ENCODE measurements around the gene TXNDC17. TPM values are rescaled to one million over a fixed set of nuclear protein-coding genes. Genes with fewer than 3 reads are reported as not detected.
A peak's percentile ranks its signal among the peaks of the same experiment; 100 is the strongest.

The TXNDC17 gene
- total RNA-seq (2021; fragmentation: NEBNext Ultra II Directional; extraction: Animal tissue kit (Norgen Biotek cat#: 25700)) (182 and 192 TPM in 2 replicates), polyA plus RNA-seq (2011; rRNA removed) (410 TPM in 2 replicates), polyA minus RNA-seq (2011; rRNA and poly(A)+ RNA removed) (44.9 and 53.2 TPM in 2 replicates)
- 569 TPM for polyA plus RNA-seq (2011; cell fraction: cytosol; rRNA removed)
- polyA plus RNA-seq (2011; cell fraction: nucleus; rRNA removed) = 184 TPM
- 331 to 495 TPM (median 353 TPM) in 4 replicates for polyA plus RNA-seq (2012, experiment 1 of 2)
- polyA plus RNA-seq (2012, experiment 2 of 2) = 139 TPM
- polyA plus RNA-seq (2013, experiment 1 of 2) = 260 TPM
- polyA plus RNA-seq (2013, experiment 2 of 2) = 290 TPM
- polyA minus RNA-seq (2011; cell fraction: cytosol; rRNA and poly(A)+ RNA removed) = 87.0 TPM
- 34.3 TPM for polyA minus RNA-seq (2011; cell fraction: nucleus; rRNA and poly(A)+ RNA removed)
- long read RNA-seq, experiment 1, transcript TXNDC17-202 (4 exons, 459 nt) = minor isoform, 13 of 210 reads
- long read RNA-seq, experiment 1, transcript TXNDC17-201 (4 exons, 2,219 nt) = major isoform, 169 of 210 reads
- long read RNA-seq, experiment 1, transcript TXNDC17-209 (4 exons, 391 nt) = minor isoform, 5 of 210 reads
- long read RNA-seq, experiment 1, partial matches to known transcripts = 5 of 210 reads
- long read RNA-seq, experiment 1, other reads (novel, unspliced or antisense) = 10 of 210 reads
- long read RNA-seq, experiment 2, transcript TXNDC17-201 (4 exons, 2,219 nt) = major isoform, 5 of 8 reads
- long read RNA-seq, experiment 2, partial matches to known transcripts = 0 of 8 reads
- long read RNA-seq, experiment 2, other reads (novel, unspliced or antisense) = 0 of 8 reads

DNA sequence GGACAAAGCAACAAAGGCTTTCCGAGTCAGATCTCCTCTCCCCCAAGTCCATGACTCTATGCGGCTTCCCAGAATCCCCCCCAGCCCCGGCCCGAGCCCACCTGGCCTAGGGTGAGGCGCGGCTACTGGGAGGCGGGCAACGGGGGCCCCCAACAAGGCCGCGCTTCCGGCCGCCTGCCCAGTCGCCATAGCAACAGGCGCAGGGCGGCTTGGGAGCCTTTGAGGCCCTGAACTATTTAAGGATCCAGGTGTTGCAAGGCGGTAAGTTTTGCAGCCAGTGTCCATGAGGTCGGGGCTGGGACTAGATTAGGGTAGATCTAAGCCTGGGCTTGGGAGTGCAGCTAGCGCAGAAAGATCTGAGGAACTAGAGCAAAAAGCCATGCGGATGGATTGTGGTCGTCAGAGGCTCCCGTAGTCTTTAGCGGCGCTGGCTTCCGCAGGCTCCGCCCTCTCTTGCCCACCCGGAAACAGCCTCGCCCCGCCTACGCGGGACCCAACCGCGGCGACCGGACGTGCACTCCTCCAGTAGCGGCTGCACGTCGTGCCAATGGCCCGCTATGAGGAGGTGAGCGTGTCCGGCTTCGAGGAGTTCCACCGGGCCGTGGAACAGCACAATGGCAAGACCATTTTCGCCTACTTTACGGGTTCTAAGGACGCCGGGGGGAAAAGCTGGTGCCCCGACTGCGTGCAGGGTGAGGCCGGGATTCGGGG, at the start of gene TXNDC17, which contains the start of gene KIAA0753:
Gene TXNDC17 (plus strand): TSS at position 525 of the 711 bp plus-strand sequence. CDS start 23 bp downstream, at position 548.
Gene KIAA0753 (minus strand): TSS at position 176 of the 711 bp plus-strand sequence. CDS start 5,608 bp downstream, outside the sequence.
- H2BK5ac ChIP-seq (ENCODE audit: low read depth, low read length) = peak within 1 kb of the TSS; percentile 100
- H2BK20ac ChIP-seq (ENCODE audit: low read length) = peak within 1 kb of the TSS; percentile 95; the same call in 1 of the 2 replicates
- H3K27me3 ChIP-seq (replicated peaks in 1 of 4; ENCODE audit: control insufficient read depth in 3 of 4, extremely low read depth in 1 of 4, insufficient read depth in 3 of 4, low read length in 3 of 4) = no peaks in the 10 kb centered on the region
- peak within 1 kb of the TSS; percentile 73 for H3K4ac ChIP-seq (replicated peaks; ENCODE audit: insufficient read length, low read depth, low read length)
- POLR2A ChIA-PET (ENCODE audit: partially characterized antibody) = interaction anchor here (0.7 to 2.5 kb wide), 6 partner anchors 10 to 205 kb away, joined by 3 to 11 read pairs (median 3); partner anchors contain the start of genes C17orf100 and MED31
- H3K36me3 ChIP-seq (ENCODE audit: control insufficient read depth in 2 of 4, insufficient read depth in 4 of 4, low read length in 3 of 4) = peaks cover 0 to 31% (median 9%) of the 10 kb centered on the region in 4 experiments; a peak in 5 of 8 replicates
- peak; percentile 70 to 92 for DNase-seq (ENCODE audit: low read depth in 1 of 2, low spot score in 2 of 2)
- peak within 1 kb of the TSS; percentile 87 to 98 (median 92) for H3K4me3 ChIP-seq (ENCODE audit: extremely low read depth in 1 of 4, insufficient read depth in 2 of 4, low read depth in 3 of 4, low read length in 4 of 4)
- H2BK120ac ChIP-seq (replicated peaks; ENCODE audit: low read depth, low read length) = peak within 1 kb of the TSS; percentile 93
- WGBS, 2 experiments (ENCODE audit: extremely low coverage in 1 of 2, insufficient coverage in 1 of 2, insufficient read length in 1 of 2, insufficient replicate concordance in 2 of 2, low coverage in 1 of 2, low lambda C conversion rate in 2 of 2, missing lambda C conversion rate in 1 of 2) = 1% methylated on average over 50 of the region's 52 CpGs; no CpG with 5 or more reads in 1 of the 2 experiments
- H3K79me1 ChIP-seq (ENCODE audit: low read depth, low read length) = 0 out of 2 replicates have a peak, but pooled peaks cover 4% of the 10 kb centered on the region
- no peak within 1 kb of the TSS for H2BK15ac ChIP-seq (ENCODE audit: low read length)
- H3K18ac ChIP-seq (ENCODE audit: extremely low read depth, low read length) = peak within 1 kb of the TSS; percentile 99
- peaks cover 0 to 10% (median 2%) of the 10 kb centered on the region in 4 experiments; a peak in 4 of 7 replicates for H3K4me1 ChIP-seq (replicated peaks in 1 of 4; ENCODE audit: control insufficient read depth in 3 of 4, insufficient read depth in 4 of 4, low read length in 3 of 4)
- no peak within 1 kb of the TSS for H3K23ac ChIP-seq (ENCODE audit: insufficient read length)
- peak within 1 kb of the TSS; percentile 93; the same call in 1 of the 2 replicates for H2BK12ac ChIP-seq (ENCODE audit: low read depth, low read length)
- peak within 1 kb of the TSS; percentile 77 to 98 for H3K4me2 ChIP-seq (ENCODE audit: insufficient read depth in 1 of 2, low read depth in 2 of 2, low read length in 2 of 2)
- H3K14ac ChIP-seq (ENCODE audit: insufficient read length) = peak within 1 kb of the TSS; percentile 11
- no peak within 1 kb of the TSS for H2AK5ac ChIP-seq (ENCODE audit: low read depth, low read length)
- peak within 1 kb of the TSS; percentile 79 to 86 (median 86) for H3K9ac ChIP-seq (replicated peaks in 1 of 4; ENCODE audit: extremely low read depth in 1 of 4, low read depth in 3 of 4, low read length in 3 of 4)
- H3K79me2 ChIP-seq (ENCODE audit: control insufficient read depth in 1 of 2, insufficient read depth in 2 of 2, low read length in 2 of 2) = peaks cover 0 to 32% of the 10 kb centered on the region in 2 experiments; a peak in 2 of 4 replicates
- peak within 1 kb of the TSS; percentile 99 for H4K5ac ChIP-seq (ENCODE audit: insufficient read length, low read depth, low read length)
- H3K23me2 ChIP-seq (ENCODE audit: low read depth, low read length) = peaks cover 10% of the 10 kb centered on the region
- peak within 1 kb of the TSS; percentile 97 for H2AFZ ChIP-seq (ENCODE audit: low read length)
- H4K20me1 ChIP-seq (replicated peaks in 1 of 2; ENCODE audit: control insufficient read depth in 1 of 2, insufficient read depth in 2 of 2, low read length in 2 of 2) = peaks cover 0 to 12% of the 10 kb centered on the region in 2 experiments
- H4K8ac ChIP-seq (ENCODE audit: extremely low read depth, insufficient read depth, low read length) = peak within 1 kb of the TSS; percentile 84
- H4K91ac ChIP-seq (replicated peaks; ENCODE audit: insufficient read length, low read length) = peak within 1 kb of the TSS; percentile 98
- CTCF ChIA-PET (ENCODE audit: partially characterized antibody) = interaction anchor here (1.0 to 1.3 kb wide), 4 partner anchors 8 to 203 kb away, joined by 3 to 4 read pairs (median 3); partner anchors contain the start of genes C17orf100 and MED31
- peak within 1 kb of the TSS; percentile 95 for H3K27ac ChIP-seq (ENCODE audit: low read depth, low read length)
- peak within 1 kb of the TSS; percentile 92 for H3K56ac ChIP-seq (replicated peaks; ENCODE audit: insufficient read length, low read depth, low read length)
- H3K9me3 ChIP-seq (ENCODE audit: insufficient read depth in 2 of 2, low read depth in 1 of 2, low read length in 1 of 2) = no peaks in the 10 kb centered on the region
- no peak for FAIRE-seq
- TF ChIP-seq PHF8 (conservative IDR thresholded peaks at IDR 0.05; ENCODE audit: low read depth, low read length) (peak; percentile 76), FOSL1 (IDR thresholded peaks at IDR 0.05; ENCODE audit: insufficient read depth, low read depth, low read length) (no peak), ZNF274 (IDR thresholded peaks at IDR 0.05; ENCODE audit: borderline replicate concordance, extremely low read depth, low read length) (no peak), MAFK (IDR thresholded peaks at IDR 0.05; ENCODE audit: low read depth, low read length) (no peak), E2F6 (IDR thresholded peaks at IDR 0.05) (peak; percentile 8; the same call in 1 of the 2 replicates), JUN (IDR thresholded peaks at IDR 0.05; ENCODE audit: low read depth, low read length) (no peak), EGR1 (IDR thresholded peaks at IDR 0.05; ENCODE audit: borderline replicate concordance, low read depth, low read length) (peak; percentile 55; the same call in 1 of the 2 replicates)
